Measurements from ENCODE around the gene AXDND1.

DNA sequence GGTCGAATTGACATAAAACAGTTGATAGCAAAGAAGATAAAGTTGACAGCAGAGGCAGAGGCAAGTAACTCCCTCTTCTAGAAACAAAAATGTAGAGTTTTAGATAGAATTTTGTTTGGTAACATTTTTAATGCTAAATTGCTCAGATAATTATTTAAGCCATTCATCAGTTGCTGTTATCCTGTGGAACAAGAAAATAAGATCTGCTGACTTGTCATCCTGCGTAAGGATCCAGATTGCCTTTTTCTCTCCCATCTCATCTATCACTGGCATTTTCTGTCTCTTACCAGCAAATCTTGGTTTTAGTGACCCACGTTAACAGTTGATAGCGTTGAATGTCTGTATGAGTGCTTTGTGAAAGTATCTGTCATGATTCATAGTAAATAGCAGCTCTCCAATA lies 42.3 kb upstream of the AXDND1 start:
- TF ChIP-seq, protein P1, sequence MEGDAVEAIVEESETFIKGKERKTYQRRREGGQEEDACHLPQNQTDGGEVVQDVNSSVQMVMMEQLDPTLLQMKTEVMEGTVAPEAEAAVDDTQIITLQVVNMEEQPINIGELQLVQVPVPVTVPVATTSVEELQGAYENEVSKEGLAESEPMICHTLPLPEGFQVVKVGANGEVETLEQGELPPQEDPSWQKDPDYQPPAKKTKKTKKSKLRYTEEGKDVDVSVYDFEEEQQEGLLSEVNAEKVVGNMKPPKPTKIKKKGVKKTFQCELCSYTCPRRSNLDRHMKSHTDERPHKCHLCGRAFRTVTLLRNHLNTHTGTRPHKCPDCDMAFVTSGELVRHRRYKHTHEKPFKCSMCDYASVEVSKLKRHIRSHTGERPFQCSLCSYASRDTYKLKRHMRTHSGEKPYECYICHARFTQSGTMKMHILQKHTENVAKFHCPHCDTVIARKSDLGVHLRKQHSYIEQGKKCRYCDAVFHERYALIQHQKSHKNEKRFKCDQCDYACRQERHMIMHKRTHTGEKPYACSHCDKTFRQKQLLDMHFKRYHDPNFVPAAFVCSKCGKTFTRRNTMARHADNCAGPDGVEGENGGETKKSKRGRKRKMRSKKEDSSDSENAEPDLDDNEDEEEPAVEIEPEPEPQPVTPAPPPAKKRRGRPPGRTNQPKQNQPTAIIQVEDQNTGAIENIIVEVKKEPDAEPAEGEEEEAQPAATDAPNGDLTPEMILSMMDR (IDR thresholded peaks at IDR 0.05; ENCODE audit: low read length) = no peak
- TF ChIP-seq EZH2 (optimal IDR thresholded peaks at IDR 0.05; ENCODE audit: low read depth, low read length) (no peak), EZH2phosphoT487 (IDR thresholded peaks at IDR 0.05; ENCODE audit: low read length) (no peak)

Data from MM.1S (cell line).